Left lung (tissue), 10 donors: ENCODE measurements around the gene UNC13C. TPM values are rescaled to one million over a fixed set of nuclear protein-coding genes. Genes with fewer than 3 reads are reported as not detected.

Experiments used
- ATAC-seq: fragments of 200-7000 bp; cut with Tn5 transposase; one replicate; pipeline ENCODE4 v1.9.1; 2020; ENCODE audit warnings: moderate library complexity
- DNase-seq, 4 donors: peaks; one replicate each; pipeline ENCODE4 v3.0.0-alpha.2; 2013 to 2020
- H3K27ac ChIP-seq, 2 donors: fragments of 200-600 bp; sonication (generic) in 1 of 2; one replicate each; pipeline versions ENCODE4 v1.5.0 to v1.8.0; 2020 to 2021
- H3K27me3 ChIP-seq, 2 donors: fragments of 200-600 bp; sonication (generic) in 1 of 2; one replicate each; pipeline versions ENCODE4 v1.5.0 to v1.8.0; 2020 to 2021
- H3K36me3 ChIP-seq, 2 donors: fragments of 200-600 bp; sonication (generic) in 1 of 2; one replicate each; pipeline versions ENCODE4 v1.5.0 to v1.8.0; 2020 to 2021
- H3K4me1 ChIP-seq, 2 donors: fragments of 200-600 bp; one replicate each; pipeline ENCODE4 v1.8.0; 2021
- H3K4me3 ChIP-seq, 2 donors: fragments of 200-600 bp; sonication (generic) in 1 of 2; one replicate each; pipeline versions ENCODE4 v1.5.0 to v1.8.0; 2020 to 2021; ENCODE audit warnings: mild to moderate bottlenecking in 1 of 2
- H3K9me3 ChIP-seq, 2 donors: fragments of 200-600 bp; sonication (generic) in 1 of 2; one replicate each; pipeline versions ENCODE4 v1.5.0 to v1.8.0; 2020 to 2021
- intact Hi-C, 2 donors: fragments of 100-400 bp; cut with DNase I; formaldehyde crosslinking; loops; one replicate each; pipeline versions ENCODE4 v1.11.2 to v1.14.2; 2022
- polyA plus RNA-seq, 6 donors: library from polyadenylated mRNA; unstranded; fragments of 120-200 nt; gene quantifications; one replicate each; pipeline ENCODE4 v1.2.1, GENCODE V29; 2013; ENCODE audit not compliant: insufficient read length in 6 of 6
- total RNA-seq, 2 donors: library from RNA; stranded (reverse); fragmentation: NEBNext Ultra II Directional; extraction: Animal tissue kit (Norgen Biotek cat#: 25700); gene quantifications; one replicate each; pipeline ENCODE4 v1.2.1, GENCODE V29; 2021
- TF ChIP-seq, protein P1 (sequence below), 2 donors: fragments of 200-600 bp; sonication (generic) in 1 of 2; IDR thresholded peaks; one replicate each; pipeline versions ENCODE4 v1.5.0 to v1.8.0; 2021; ENCODE audit warnings: antibody characterized with exemption in 2 of 2
- donor health status: DM: no; HTN: yes; CAD: no.
- donor health status: DM: no; HTN: no; CAD: no.

Gene UNC13C
- total and polyA plus RNA-seq, 8 donors: 0.03 to 19.2 (median 12.8) TPM

DNA sequence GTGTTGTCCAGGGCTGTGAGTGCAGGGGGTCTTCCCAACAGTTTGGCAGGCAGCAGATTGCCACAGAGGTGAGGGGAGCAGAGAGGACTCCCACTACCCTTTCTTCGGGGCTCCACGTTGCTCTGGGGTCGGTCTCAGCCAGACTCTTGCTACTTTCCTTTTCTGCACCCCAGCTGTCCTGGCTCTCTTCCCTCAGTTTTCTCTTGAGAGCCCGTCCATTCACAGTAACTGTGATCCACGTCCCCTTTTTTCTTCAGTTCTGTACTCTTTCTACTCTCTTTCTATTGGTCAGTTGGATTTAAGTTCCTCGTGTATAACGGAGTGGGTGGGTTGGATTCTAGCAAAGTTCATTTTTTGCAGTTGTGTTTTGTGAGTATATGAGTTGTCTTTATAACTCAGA lies 105.8 kb downstream of the UNC13C start:
- no peaks in the 10 kb centered on the region for H3K4me1 ChIP-seq
- intact Hi-C loops: no loop called here

DNA sequence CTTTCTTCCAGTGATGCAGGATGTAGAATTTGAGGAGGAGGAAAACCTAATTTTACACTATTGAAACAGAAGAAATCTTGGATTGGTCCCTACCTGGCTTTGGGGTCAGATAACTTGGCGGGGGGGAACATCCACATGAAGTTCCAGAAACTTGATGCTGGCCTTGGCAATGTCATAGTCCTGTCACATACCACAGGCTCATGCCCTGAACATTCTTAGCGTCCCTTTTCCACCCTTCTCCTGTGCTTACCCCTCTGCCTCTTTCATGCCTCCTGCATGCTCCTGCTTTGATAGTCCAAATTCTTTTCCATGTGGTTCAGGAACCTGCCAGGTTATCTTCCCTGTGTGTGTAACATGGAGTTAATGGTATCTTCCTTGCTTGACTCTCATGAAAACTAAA lies 110.6 kb downstream of the UNC13C start:
- no peaks in the 10 kb centered on the region for H3K4me1 ChIP-seq
- H3K4me3 ChIP-seq: no peak overlapping the region
- H3K36me3 ChIP-seq: no peaks in the 10 kb centered on the region
- H3K9me3 ChIP-seq: no peaks in the 10 kb centered on the region
- intact Hi-C loops: no loop called here
- ATAC-seq (no peak), DNase-seq (no peak)
- TF ChIP-seq, protein P1, sequence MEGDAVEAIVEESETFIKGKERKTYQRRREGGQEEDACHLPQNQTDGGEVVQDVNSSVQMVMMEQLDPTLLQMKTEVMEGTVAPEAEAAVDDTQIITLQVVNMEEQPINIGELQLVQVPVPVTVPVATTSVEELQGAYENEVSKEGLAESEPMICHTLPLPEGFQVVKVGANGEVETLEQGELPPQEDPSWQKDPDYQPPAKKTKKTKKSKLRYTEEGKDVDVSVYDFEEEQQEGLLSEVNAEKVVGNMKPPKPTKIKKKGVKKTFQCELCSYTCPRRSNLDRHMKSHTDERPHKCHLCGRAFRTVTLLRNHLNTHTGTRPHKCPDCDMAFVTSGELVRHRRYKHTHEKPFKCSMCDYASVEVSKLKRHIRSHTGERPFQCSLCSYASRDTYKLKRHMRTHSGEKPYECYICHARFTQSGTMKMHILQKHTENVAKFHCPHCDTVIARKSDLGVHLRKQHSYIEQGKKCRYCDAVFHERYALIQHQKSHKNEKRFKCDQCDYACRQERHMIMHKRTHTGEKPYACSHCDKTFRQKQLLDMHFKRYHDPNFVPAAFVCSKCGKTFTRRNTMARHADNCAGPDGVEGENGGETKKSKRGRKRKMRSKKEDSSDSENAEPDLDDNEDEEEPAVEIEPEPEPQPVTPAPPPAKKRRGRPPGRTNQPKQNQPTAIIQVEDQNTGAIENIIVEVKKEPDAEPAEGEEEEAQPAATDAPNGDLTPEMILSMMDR (IDR thresholded peaks at IDR 0.05): no peak
- no peak overlapping the region for H3K27ac ChIP-seq
- no peaks in the 10 kb centered on the region for H3K27me3 ChIP-seq

More for the DNA sequence above, 105.8 kb downstream of the UNC13C start:
- TF ChIP-seq, protein P1 (IDR thresholded peaks at IDR 0.05): no peak
- Histone ChIP-seq H3K36me3 (no peaks in the 10 kb centered on the region), H3K27me3 (no peaks in the 10 kb centered on the region), H3K27ac (no peak overlapping the region), H3K4me3 (no peak overlapping the region), H3K9me3 (no peaks in the 10 kb centered on the region)
- DNase-seq (no peak), ATAC-seq (no peak)

DNA sequence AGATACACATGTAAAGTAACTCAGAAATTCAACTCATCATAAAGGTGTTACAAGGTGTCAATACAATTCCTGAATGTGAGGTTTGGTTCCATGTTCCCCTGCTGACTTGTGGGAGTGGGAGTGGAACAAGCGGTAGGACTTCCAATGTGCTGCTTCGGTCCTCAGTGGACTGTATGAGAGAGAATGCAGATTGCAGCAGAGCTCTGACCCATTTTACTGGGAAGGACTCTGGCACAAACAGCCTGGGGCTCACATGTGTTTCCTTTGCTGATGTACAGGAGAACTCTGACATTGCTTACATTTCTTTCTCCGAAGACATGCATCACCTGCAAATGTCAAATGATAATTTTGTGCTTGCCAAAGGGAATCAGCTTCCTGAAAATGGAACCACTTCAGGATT lies 111.5 kb downstream of the UNC13C start:
- Histone ChIP-seq H3K9me3 (no peaks in the 10 kb centered on the region), H3K4me3 (no peak overlapping the region), H3K27ac (no peak overlapping the region), H3K4me1 (no peaks in the 10 kb centered on the region), H3K27me3 (no peaks in the 10 kb centered on the region), H3K36me3 (no peaks in the 10 kb centered on the region)
- DNase-seq (no peak), ATAC-seq (no peak)
- intact Hi-C loops: no loop called here
- TF ChIP-seq, protein P1 (IDR thresholded peaks at IDR 0.05): no peak

DNA sequence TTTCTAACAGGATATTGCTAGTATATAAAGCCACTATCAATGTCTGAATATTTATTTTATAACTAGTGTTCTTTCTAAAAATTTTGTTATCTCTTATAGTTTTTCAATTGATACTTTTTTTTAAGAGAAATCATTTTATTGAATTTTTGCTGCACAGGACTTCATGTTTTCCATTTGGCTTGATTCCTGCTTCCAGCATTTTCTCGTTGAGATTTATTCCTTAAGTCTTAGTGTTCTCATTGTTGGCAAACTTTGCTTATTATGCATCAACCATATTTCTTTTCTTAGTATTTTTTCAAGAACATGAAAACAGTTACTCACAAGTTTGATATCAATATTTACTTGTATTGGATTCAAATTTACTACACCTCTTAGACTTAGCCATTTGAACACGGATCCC lies 113.4 kb downstream of the UNC13C start:
- TF ChIP-seq, protein P1 (IDR thresholded peaks at IDR 0.05): no peak
- H3K27me3 ChIP-seq: no peaks in the 10 kb centered on the region

DNA sequence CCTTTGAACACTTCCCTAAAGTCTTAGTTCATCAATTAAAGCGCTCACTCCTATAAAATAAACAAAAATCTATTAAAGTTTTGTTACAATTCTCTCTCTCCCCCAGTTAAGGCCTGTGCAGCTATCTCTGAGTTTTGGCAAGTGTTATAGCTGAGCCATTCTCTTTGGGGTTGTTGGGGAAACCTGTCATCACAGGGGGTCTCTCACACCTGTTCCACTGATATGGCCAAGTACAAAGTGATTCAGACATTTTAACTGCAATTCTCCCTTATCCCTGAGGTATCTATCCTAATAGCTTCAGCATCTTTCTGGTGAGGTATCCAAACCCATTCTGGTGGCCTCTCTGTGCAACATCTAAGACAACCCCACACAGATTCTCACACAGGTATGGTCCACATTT lies 116.4 kb downstream of the UNC13C start:
- Histone ChIP-seq H3K4me1 (no peaks in the 10 kb centered on the region), H3K4me3 (no peak overlapping the region), H3K36me3 (no peaks in the 10 kb centered on the region), H3K27me3 (no peaks in the 10 kb centered on the region), H3K9me3 (no peaks in the 10 kb centered on the region), H3K27ac (no peak overlapping the region)
- intact Hi-C loops: no loop called here
- ATAC-seq (no peak), DNase-seq (no peak)
- TF ChIP-seq, protein P1 (IDR thresholded peaks at IDR 0.05): no peak

More for the DNA sequence above, 113.4 kb downstream of the UNC13C start:
- Histone ChIP-seq H3K9me3 (no peaks in the 10 kb centered on the region), H3K4me3 (no peak overlapping the region), H3K27ac (no peak overlapping the region), H3K36me3 (no peaks in the 10 kb centered on the region), H3K4me1 (no peaks in the 10 kb centered on the region)
- intact Hi-C loops: no loop called here
- no peak for DNase-seq
- ATAC-seq: no peak
